A673 (cell line): ENCODE measurements around the gene HNRNPF. TPM values are rescaled to one million over a fixed set of nuclear protein-coding genes. Genes with fewer than 3 reads are reported as not detected.
A peak's percentile ranks its signal among the peaks of the same experiment; 100 is the strongest.

Experiments used
- BruUV-seq: library from RNA; stranded (reverse); fragments of 400-500 nt; replicated peaks from 2 replicates; lab custom pipeline; 2021; lab: Mats Ljungman, UMichigan
- CTCF ChIA-PET: fragments of 300-600 bp; sonication (Branson Sonifier 250); formaldehyde crosslinking; loops from one replicate; lab custom pipeline; 2022; ENCODE audit warnings: antibody characterized with exemption; lab: Charles Lee
- POLR2A ChIA-PET: fragments of 300-600 bp; sonication (Branson Sonifier 250); formaldehyde crosslinking; loops from one replicate; lab custom pipeline; 2022; ENCODE audit warnings: antibody characterized with exemption; ENCODE audit not compliant: low non-redundant PET; lab: Charles Lee
- DNase-seq: peaks from one replicate; pipeline ENCODE4 v3.0.0-alpha.2; 2015; ENCODE audit warnings: low spot score
- H3K27ac ChIP-seq: fragments of 200-600 bp; sonication (generic); 2 replicates; pipeline ENCODE4 v1.5.1; 2016; ENCODE audit warnings: mixed run types, low read depth, mild to moderate bottlenecking, mixed read lengths, antibody characterized with exemption, low read length; ENCODE audit not compliant: poor library complexity, severe bottlenecking
- H3K27me3 ChIP-seq: fragments of 200-600 bp; sonication (generic); replicated peaks from 2 replicates; pipeline ENCODE4 v1.6.1; 2017; ENCODE audit warnings: mixed run types, low read depth, mild to moderate bottlenecking, mixed read lengths, antibody characterized with exemption, low read length; ENCODE audit not compliant: insufficient read depth, poor library complexity
- H3K36me3 ChIP-seq: fragments of 200-600 bp; sonication (generic); 2 replicates; pipeline ENCODE4 v1.6.1; 2016; ENCODE audit warnings: mixed run types, mild to moderate bottlenecking, mixed read lengths, antibody characterized with exemption, low read length; ENCODE audit not compliant: insufficient read depth, poor library complexity, severe bottlenecking
- H3K4me1 ChIP-seq: fragments of 200-600 bp; sonication (generic); 2 replicates; pipeline ENCODE4 v1.6.1; 2017; ENCODE audit warnings: mixed run types, mild to moderate bottlenecking, mixed read lengths, antibody characterized with exemption, low read length; ENCODE audit not compliant: insufficient read depth, poor library complexity, severe bottlenecking
- H3K4me3 ChIP-seq: fragments of 200-600 bp; sonication (generic); 2 replicates; pipeline ENCODE4 v1.5.1; 2016; ENCODE audit warnings: low read depth, mixed run types, mild to moderate bottlenecking, mixed read lengths, low read length; ENCODE audit not compliant: poor library complexity, severe bottlenecking
- H3K9me3 ChIP-seq: fragments of 200-600 bp; sonication (generic); 2 replicates; pipeline ENCODE4 v1.6.1; 2016; ENCODE audit warnings: mixed run types, low read depth, mild to moderate bottlenecking, mixed read lengths, antibody characterized with exemption, low read length; ENCODE audit not compliant: poor library complexity, severe bottlenecking
- CTCF ChIP-seq: fragments of 300-800, 200-600 bp; sonication (generic); conservative IDR thresholded peaks from 2 replicates; pipeline ENCODE4 v1.5.1; 2017; ENCODE audit warnings: low read depth, mild to moderate bottlenecking, antibody characterized with exemption, low read length, moderate library complexity, mixed read lengths
- EZH2 ChIP-seq: fragments of 200-600 bp; sonication (generic); IDR thresholded peaks from 2 replicates; pipeline ENCODE4 v1.6.1; 2017; ENCODE audit warnings: borderline replicate concordance, low read depth, mild to moderate bottlenecking, mixed read lengths, antibody characterized with exemption, low read length; ENCODE audit not compliant: poor library complexity, severe bottlenecking
- intact Hi-C: fragments of 100-400 bp; cut with micrococcal nuclease; formaldehyde crosslinking; loops from one replicate; pipeline ENCODE4 v1.10.0; 2022; ENCODE audit not compliant: unreplicated experiment
- total RNA-seq: library from RNA; stranded (reverse); gene quantifications from 2 replicates; pipeline ENCODE4 v1.2.3, GENCODE V29; 2021

HNRNPF gene
- total RNA-seq, 1 experiment from 2014 or later = 277 TPM

DNA sequence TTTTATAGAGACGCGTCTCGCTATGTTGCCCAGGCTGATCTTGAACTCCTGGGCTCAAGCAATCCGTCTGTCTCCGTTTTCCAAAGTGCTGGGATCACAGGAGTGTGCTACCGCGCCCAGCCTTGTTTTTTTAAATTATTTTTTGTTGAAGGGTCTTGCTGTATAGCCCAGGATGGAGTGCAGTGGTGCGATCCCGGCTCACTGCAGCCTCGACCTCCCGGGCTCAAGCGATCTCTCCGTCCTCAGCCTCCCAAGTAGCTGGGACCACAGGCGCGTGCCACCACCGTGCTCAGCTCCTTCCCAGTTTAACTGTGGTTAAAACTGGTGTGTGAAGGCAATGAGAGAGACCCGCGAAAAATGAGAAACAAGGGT, 11.0 kb upstream of the HNRNPF start:
- DNase-seq = no peak
- Histone ChIP-seq H3K4me1 (peaks cover 13% of the 10 kb centered on the region), H3K27me3 (no peaks in the 10 kb centered on the region), H3K4me3 (peak overlapping the region; percentile 50), H3K36me3 (no peaks in the 10 kb centered on the region), H3K27ac (peak overlapping the region; percentile 91), H3K9me3 (no peaks in the 10 kb centered on the region)
- ChIA-PET POLR2A (no interaction called here), CTCF (no interaction called here)
- intact Hi-C loops = loop anchor here (1.0 to 2.0 kb wide), 2 partner anchors 12 to 17 kb away; partner anchors contain the start of gene ZNF487
- TSS peak; percentile 79 for BruUV-seq
- TF ChIP-seq CTCF (no peak), EZH2 (no peak)

- Histone ChIP-seq H3K4me1 (peaks cover 13% of the 10 kb centered on the region), H3K9me3 (no peaks in the 10 kb centered on the region), H3K27ac (no peak overlapping the region), H3K27me3 (no peaks in the 10 kb centered on the region), H3K36me3 (no peaks in the 10 kb centered on the region), H3K4me3 (no peak overlapping the region)
- intact Hi-C loops = no loop called here
- no TSS peak for BruUV-seq
- DNase-seq = no peak
- TF ChIP-seq EZH2 (no peak), CTCF (no peak)
- ChIA-PET POLR2A (interaction anchor here (0.7 kb wide), 1 partner anchor 1490 kb away, joined by 3 read pairs; no protein-coding TSS in a partner anchor), CTCF (no interaction called here)
Measured at GRCh38 chr10:43417950-43418768, 9.2 kb upstream of the HNRNPF start.

- intact Hi-C loops = no loop called here
- Histone ChIP-seq H3K9me3 (no peaks in the 10 kb centered on the region), H3K4me3 (no peak overlapping the region), H3K4me1 (peaks cover 5% of the 10 kb centered on the region), H3K27me3 (no peaks in the 10 kb centered on the region), H3K27ac (no peak overlapping the region), H3K36me3 (no peaks in the 10 kb centered on the region)
- DNase-seq = no peak
- TF ChIP-seq EZH2 = no peak
- TF ChIP-seq CTCF = no peak
- no TSS peak for BruUV-seq
- POLR2A ChIA-PET = no interaction called here
- CTCF ChIA-PET = no interaction called here
Measured at GRCh38 chr10:43415544-43415943, 6.6 kb upstream of the HNRNPF start.
